HG03520 (cell line): ENCODE data around the gene DDX39B.
A peak's percentile ranks its signal among the peaks of the same experiment; 100 is the strongest.
"Not testable (repeated sequence)": the region's sequence is repeated elsewhere in the genome, so short reads cannot be mapped to it uniquely, and the experiment has no call there.

Source experiments
- ATAC-seq: cut with Tn5 transposase; IDR thresholded peaks from one replicate; pipeline ENCODE4 v1.9.1; 2021; ENCODE audit warnings: mild to moderate bottlenecking, moderate library complexity; ENCODE audit not compliant: unreplicated experiment

Gene DDX39B

DNA sequence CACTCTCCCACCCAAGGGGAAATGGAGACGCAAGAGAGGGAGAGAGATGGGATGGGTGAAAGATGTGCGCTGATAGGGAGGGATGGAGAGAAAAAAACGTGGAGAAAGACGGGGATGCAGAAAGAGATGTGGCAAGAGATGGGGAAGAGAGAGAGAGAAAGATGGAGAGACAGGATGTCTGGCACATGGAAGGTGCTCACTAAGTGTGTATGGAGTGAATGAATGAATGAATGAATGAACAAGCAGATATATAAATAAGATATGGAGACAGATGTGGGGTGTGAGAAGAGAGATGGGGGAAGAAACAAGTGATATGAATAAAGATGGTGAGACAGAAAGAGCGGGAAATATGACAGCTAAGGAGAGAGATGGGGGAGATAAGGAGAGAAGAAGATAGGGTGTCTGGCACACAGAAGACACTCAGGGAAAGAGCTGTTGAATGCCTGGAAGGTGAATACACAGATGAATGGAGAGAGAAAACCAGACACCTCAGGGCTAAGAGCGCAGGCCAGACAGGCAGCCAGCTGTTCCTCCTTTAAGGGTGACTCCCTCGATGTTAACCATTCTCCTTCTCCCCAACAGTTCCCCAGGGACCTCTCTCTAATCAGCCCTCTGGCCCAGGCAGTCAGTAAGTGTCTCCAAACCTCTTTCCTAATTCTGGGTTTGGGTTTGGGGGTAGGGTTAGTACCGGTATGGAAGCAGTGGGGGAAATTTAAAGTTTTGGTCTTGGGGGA, 34.3 kb upstream of the DDX39B start:
- ATAC-seq = no peak

DNA sequence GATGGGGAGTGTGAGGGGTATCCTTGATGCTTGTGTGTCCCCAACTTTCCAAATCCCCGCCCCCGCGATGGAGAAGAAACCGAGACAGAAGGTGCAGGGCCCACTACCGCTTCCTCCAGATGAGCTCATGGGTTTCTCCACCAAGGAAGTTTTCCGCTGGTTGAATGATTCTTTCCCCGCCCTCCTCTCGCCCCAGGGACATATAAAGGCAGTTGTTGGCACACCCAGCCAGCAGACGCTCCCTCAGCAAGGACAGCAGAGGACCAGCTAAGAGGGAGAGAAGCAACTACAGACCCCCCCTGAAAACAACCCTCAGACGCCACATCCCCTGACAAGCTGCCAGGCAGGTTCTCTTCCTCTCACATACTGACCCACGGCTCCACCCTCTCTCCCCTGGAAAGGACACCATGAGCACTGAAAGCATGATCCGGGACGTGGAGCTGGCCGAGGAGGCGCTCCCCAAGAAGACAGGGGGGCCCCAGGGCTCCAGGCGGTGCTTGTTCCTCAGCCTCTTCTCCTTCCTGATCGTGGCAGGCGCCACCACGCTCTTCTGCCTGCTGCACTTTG, 33.6 kb upstream of the DDX39B start, which contains the start of gene TNF:
Gene TNF (plus strand): TSS at position 231 of the 567 bp plus-strand sequence. CDS start 177 bp downstream, at position 408.
- no peak for ATAC-seq

DNA sequence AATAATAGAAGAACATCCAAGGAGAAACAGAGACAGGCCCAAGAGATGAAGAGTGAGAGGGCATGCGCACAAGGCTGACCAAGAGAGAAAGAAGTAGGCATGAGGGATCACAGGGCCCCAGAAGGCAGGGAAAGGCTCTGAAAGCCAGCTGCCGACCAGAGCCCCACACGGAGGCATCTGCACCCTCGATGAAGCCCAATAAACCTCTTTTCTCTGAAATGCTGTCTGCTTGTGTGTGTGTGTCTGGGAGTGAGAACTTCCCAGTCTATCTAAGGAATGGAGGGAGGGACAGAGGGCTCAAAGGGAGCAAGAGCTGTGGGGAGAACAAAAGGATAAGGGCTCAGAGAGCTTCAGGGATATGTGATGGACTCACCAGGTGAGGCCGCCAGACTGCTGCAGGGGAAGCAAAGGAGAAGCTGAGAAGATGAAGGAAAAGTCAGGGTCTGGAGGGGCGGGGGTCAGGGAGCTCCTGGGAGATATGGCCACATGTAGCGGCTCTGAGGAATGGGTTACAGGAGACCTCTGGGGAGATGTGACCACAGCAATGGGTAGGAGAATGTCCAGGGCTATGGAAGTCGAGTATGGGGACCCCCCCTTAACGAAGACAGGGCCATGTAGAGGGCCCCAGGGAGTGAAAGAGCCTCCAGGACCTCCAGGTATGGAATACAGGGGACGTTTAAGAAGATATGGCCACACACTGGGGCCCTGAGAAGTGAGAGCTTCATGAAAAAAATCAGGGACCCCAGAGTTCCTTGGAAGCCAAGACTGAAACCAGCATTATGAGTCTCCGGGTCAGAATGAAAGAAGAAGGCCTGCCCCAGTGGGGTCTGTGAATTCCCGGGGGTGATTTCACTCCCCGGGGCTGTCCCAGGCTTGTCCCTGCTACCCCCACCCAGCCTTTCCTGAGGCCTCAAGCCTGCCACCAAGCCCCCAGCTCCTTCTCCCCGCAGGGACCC, 32.6 kb upstream of the DDX39B start:
- ATAC-seq = no peak

DNA sequence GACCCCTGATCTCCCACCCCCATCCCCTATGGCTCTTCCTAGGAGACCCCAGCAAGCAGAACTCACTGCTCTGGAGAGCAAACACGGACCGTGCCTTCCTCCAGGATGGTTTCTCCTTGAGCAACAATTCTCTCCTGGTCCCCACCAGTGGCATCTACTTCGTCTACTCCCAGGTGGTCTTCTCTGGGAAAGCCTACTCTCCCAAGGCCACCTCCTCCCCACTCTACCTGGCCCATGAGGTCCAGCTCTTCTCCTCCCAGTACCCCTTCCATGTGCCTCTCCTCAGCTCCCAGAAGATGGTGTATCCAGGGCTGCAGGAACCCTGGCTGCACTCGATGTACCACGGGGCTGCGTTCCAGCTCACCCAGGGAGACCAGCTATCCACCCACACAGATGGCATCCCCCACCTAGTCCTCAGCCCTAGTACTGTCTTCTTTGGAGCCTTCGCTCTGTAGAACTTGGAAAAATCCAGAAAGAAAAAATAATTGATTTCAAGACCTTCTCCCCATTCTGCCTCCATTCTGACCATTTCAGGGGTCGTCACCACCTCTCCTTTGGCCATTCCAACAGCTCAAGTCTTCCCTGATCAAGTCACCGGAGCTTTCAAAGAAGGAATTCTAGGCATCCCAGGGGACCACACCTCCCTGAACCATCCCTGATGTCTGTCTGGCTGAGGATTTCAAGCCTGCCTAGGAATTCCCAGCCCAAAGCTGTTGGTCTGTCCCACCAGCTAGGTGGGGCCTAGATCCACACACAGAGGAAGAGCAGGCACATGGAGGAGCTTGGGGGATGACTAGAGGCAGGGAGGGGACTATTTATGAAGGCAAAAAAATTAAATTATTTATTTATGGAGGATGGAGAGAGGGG, 31.7 kb upstream of the DDX39B start:
- ATAC-seq = no peak

DNA sequence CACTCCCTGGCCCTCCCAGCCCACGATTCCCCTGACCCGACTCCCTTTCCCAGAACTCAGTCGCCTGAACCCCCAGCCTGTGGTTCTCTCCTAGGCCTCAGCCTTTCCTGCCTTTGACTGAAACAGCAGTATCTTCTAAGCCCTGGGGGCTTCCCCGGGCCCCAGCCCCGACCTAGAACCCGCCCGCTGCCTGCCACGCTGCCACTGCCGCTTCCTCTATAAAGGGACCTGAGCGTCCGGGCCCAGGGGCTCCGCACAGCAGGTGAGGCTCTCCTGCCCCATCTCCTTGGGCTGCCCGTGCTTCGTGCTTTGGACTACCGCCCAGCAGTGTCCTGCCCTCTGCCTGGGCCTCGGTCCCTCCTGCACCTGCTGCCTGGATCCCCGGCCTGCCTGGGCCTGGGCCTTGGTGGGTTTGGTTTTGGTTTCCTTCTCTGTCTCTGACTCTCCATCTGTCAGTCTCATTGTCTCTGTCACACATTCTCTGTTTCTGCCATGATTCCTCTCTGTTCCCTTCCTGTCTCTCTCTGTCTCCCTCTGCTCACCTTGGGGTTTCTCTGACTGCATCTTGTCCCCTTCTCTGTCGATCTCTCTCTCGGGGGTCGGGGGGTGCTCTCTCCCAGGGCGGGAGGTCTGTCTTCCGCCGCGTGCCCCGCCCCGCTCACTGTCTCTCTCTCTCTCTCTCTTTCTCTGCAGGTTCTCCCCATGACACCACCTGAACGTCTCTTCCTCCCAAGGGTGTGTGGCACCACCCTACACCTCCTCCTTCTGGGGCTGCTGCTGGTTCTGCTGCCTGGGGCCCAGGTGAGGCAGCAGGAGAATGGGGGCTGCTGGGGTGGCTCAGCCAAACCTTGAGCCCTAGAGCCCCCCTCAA, 30.5 kb upstream of the DDX39B start, which contains the start of gene LTA:
Gene LTA (plus strand): TSS at position 249 of the 871 bp plus-strand sequence. CDS start 454 bp downstream, at position 703.
- ATAC-seq = peak; percentile 39

DNA sequence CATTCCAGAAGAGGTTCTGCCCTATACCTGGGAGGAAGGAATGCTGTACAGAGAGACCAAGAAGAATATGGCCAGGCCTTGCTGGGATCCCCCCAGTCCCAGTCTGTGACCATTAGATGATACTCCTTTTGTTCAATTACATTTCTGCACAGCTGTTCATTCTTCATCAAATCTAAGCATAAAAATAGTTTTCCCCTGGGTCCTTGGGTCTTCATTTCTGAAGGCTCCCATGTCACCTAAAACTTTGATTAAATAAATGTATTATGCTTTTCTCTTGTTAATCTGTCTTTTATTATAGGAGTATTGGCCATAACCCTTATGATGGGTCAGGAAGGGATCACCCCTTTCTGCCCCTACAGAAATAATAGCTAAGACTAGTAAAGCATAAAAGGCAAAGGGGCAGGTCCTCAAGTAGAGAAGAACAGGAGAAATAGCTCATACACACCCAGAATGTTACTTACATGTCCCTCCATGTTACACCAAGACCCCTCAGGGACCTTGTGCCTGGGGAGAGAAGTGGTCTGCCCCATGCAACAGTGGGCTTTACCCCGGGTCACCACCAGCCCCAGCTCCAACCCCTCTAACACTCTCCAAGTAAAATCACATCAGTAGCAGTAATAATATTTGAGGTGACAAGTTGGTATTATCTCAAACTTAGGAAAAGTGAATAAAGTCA, 28.2 kb upstream of the DDX39B start:
- ATAC-seq = no peak

DNA sequence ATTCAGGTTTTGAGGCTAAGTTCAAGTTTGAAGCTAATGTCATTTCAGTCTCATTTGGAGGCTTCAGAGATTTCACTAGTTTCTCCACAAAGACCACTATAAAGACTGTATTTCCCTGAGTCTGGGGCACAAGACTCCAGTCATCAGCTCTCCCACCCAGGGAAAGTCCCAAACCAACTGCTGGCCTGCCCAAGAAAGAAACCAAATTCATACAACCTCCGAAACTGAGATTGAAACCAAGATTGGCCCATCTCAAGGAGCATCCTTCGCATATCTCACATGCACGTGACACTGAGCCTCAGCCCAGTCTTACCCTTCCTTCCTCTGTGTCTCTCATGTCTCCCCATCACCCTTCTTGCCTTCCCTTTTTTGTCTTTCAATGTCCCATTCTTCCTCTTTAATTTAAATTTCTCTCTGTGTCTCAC, 26.7 kb upstream of the DDX39B start:
- ATAC-seq = peak; percentile 68

DNA sequence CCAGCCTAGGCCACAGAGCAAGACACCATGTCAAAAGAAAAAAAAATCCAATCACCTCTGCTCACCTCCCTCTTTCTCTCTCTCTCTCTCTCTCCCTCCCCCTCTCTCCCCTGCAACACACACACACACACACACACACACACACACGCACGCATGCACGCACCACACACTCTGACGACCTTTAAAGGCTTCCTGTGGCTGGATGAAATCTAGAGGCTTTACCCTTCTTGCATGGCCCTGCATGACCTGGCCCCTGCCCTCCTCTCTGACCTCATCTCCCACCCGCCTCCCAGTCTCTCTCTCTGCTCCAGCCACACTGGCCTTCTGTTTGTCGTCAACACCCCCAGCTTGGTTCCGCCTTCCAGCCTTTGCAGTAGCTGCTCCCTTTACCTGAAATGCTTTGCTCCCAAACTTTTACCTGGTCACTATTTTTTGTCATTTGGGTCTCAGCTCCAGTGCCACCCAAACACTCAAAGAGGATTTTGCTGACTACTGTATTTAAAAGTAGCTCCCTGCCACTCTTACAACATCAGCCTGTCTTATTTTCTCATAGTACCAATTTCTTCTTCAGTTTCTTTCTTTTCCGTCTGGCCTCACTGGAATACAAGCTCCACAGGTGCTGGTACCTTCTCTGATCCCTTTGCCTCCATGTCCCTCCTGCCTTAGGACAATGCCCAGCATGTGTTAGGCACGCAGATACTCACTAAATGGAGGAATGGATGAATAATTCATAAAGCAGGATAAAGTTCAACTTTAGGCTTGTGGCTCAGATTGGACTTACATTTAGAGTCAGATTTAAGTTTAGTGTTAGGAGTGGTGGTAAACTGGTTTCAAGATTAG, 25.9 kb upstream of the DDX39B start:
- no peak for ATAC-seq

DNA sequence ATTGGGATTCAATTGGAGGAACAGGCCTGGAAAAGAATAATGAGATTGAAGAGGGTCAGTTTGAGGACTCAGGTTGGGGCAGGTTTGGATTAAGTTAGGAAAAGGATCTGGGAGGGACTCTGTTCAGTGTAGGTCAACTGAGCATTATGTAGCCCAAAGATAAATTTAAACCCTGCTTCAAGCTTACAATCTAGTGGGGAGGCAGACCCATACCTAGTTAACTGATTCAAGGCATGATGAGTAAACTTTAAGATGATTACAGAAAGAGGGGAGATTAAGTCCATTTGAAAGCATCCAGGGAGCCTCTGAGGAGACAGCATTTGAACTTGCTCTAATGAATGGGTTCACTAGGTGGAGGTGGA, 18.9 kb upstream of the DDX39B start:
- ATAC-seq = no peak

DNA sequence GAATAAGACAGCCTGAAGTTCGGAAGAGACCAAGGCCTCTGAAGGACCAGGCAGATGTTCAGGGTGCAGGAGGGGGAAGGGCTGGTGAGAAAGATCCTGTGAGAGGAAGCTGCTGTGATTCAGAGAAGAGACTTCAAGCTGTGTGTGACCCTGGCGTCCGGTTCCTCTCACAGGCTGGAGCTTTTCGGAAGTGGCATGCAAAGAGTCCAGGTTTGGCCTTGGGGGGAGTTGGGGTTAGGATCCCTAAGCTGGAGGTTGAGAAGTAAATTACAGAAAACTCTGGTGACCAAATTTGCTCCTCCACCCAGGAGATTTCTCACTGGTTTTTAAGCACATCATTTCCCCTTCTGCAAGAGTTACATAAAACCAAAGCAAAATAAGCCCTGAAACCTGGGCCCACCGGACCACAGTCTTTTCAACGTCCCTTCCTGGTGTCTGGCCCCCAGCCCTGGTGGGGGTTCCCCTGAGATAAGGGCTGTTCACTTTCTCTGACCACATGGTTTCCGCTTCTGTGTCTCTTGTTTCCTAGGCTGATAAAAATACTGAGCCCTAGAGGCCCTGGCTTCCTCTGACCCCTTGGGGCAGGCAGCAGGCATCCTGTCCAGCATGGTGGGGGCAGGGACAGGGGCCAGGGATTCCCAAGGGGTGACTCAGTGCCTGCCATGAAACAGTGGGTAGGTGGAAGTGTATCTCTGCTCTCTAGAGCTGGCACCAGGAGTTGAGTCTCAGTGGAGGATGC, 18.3 kb upstream of the DDX39B start:
- ATAC-seq = peak; percentile 63

DNA sequence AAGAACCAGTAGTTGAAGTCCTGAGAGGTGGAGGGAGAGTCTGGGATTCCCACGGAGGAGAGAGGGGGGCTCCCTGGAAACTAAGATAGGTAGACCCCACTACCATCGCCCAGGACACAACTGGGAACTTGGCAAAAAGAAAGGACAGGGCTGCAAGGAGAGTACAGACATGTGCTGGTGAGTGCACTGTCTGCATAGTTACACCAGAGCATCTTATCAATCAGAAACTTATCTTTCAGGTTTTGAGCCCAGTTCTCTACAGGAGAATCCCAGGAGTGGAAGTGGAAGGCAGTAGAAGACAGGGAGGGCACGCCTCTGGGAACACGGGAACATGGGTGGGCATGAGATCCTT, 17.8 kb upstream of the DDX39B start:
- ATAC-seq = no peak

DNA sequence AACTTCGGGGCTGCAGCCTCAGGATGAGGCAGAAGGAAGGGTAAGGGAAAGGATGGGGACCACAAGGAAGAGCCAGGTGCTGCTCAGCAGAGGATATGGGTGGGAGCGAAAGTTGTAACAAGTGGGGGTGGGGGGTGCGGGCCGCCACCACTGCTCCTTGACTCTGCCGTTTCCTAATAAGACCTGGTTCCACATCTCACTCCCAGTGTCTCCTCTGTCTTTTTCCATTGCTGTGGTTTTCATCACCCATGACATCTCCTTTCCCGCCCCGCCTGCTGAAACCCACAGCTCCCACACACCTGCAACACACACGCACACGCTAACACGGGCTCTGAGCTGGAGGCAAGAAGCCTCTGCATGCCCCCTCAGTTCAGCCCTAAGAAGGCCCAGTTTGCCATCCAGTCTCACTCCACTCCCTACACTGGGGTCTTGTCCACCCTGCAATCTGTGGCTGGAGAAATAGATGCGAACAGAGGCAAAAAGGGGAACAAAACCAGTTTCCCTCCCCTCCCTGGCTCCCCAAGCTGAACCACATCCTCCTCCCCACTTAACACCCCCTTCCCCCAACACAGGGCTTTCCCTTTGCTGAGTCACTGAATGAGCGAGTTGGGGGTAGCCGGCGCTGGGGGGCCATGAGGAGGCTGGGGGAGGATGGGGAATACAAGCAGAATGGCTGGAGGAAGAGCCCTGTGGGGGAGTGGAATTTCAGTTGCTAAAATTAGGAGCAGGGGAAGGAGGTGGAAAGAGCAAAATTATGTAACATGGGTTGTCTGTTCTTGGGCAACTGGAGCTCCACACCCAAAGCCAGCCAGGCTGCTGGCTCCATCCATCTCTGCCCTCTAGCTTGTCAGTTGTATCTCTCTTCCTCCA, 17.1 kb upstream of the DDX39B start:
- ATAC-seq = no peak

DNA sequence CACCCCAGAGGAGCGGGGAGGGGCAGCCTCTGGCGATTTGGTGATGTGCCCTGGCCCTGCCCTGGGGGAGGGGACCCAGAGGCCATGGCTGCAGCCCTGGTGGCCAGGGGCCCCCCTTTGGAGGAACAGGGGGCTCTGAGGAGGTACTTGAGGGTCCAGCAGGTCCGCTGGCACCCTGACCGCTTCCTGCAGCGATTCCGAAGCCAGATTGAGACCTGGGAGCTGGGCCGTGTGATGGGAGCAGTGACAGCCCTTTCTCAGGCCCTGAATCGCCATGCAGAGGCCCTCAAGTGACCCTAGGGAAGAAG, 16.5 kb upstream of the DDX39B start:
- ATAC-seq = no peak

DNA sequence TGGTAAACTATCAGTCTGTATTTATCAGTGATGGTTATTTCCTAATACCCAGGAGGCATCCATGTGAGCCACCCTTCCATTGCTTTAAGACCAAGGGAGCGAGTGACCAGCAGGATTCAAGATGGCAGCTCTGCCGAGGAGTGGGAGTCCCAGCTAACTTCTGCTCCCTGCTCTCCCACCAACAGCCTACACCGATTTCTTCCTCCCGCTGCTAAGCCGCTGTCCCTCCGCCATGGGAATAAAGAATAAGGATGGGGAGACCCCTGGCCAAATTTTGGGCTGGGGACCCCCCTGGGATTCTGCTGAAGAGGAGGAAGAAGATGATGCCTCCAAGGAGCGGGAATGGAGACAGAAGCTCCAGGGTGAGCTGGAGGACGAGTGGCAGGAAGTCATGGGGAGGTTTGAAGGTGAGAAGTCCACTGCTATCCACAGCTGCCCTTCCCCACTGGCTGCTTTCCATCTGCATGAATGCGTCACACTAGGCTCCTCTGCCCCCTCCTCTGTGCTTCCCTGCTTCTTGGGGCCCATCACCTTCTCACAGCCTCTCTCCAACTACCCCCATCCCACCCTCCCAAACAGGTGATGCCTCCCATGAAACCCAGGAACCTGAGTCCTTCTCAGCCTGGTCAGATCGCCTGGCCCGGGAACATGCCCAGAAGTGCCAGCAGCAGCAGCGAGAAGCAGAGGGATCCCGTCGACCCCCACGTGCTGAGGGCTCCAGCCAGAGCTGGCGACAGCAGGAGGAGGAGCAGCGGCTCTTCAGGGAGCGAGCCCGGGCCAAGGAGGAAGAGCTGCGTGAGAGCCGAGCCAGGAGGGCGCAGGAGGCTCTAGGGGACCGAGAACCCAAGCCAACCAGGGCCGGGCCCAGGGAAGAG, 15.9 kb upstream of the DDX39B start:
- ATAC-seq = no peak

DNA sequence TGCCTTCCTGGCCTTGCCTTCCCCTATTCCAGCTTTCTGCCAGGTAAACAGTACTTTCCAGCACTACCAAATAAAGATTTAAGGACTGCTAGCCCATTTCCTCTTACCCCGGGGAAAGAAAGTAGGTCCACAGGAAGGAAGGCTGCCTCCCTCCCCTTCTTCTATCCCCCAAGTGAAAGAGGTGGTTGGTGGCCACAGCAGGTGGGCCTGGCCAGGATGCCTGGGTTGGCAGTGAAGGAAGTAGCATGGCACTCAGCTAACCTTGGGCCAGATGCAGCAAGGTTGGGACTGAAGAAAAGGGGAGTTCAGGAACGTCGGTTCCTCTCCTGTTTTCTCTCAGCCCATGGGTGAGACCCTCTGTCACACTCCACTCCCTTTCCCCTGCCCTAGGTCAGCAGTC, 14.5 kb upstream of the DDX39B start:
- no peak for ATAC-seq

DNA sequence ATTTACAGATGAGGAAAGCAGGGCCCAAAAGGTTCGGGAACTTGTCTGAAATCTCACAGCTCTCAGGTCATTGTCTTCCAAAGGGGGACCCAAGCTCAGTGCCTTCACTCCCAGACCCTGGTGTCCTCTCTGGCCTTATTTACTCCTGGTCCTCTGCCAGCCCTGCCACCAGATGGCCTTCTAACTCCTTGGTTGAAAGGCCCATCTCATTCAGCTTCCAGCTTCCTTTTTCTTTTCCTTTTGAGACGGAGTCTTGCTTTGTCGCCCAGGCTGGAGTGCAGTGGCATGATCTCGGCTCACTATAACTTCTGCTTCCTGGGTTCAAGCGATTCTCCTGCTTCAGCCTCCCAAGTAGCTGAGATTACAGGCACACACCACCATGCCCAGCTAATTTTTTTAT, 9.6 kb upstream of the DDX39B start:
- not testable (repeated sequence) for ATAC-seq
